KMS-11 (cell line): ENCODE data around the gene HIGD1A.

Experiments
- H2AFZ ChIP-seq: fragments of 200-600 bp; sonication (generic); 2 replicates; pipeline ENCODE4 v1.6.1; 2016; ENCODE audit warnings: antibody characterized with exemption, mixed run types, low read depth
- H3K27ac ChIP-seq: fragments of 200-600 bp; sonication (generic); 2 replicates; pipeline ENCODE4 v1.6.1; 2016; ENCODE audit warnings: mild to moderate bottlenecking, mixed run types
- H3K27me3 ChIP-seq: fragments of 200-600 bp; sonication (generic); 2 replicates; pipeline ENCODE4 v1.6.1; 2017; ENCODE audit warnings: mild to moderate bottlenecking, low read depth, mixed run types, moderate library complexity; ENCODE audit not compliant: insufficient read depth
- H3K36me3 ChIP-seq: fragments of 200-600 bp; sonication (generic); 2 replicates; pipeline ENCODE4 v1.6.1; 2017; ENCODE audit warnings: mild to moderate bottlenecking, mixed run types; ENCODE audit not compliant: insufficient read depth
- H3K4me1 ChIP-seq: fragments of 200-600 bp; sonication (generic); 2 replicates; pipeline ENCODE4 v1.6.1; 2016; ENCODE audit warnings: mild to moderate bottlenecking, low read depth, mixed run types; ENCODE audit not compliant: poor library complexity, severe bottlenecking
- H3K4me2 ChIP-seq: fragments of 200-600 bp; sonication (generic); 2 replicates; pipeline ENCODE4 v1.7.0; 2016; ENCODE audit warnings: mild to moderate bottlenecking, mixed run types
- H3K4me3 ChIP-seq: fragments of 200-600 bp; sonication (generic); IDR thresholded peaks from 2 replicates; pipeline ENCODE4 v1.6.1; 2017; ENCODE audit warnings: low read depth, low read length, mixed read lengths; ENCODE audit not compliant: insufficient read depth
- H3K79me2 ChIP-seq: fragments of 200-600 bp; sonication (generic); 2 replicates; pipeline ENCODE4 v1.6.1; 2016; ENCODE audit warnings: low read depth, mixed run types; ENCODE audit not compliant: insufficient read depth
- H3K9ac ChIP-seq: fragments of 200-600 bp; sonication (generic); 2 replicates; pipeline ENCODE4 v1.6.1; 2016; ENCODE audit warnings: mild to moderate bottlenecking, mixed run types
- H4K20me1 ChIP-seq: fragments of 200-600 bp; sonication (generic); 2 replicates; pipeline ENCODE4 v1.6.1; 2016; ENCODE audit warnings: mild to moderate bottlenecking, mixed run types; ENCODE audit not compliant: insufficient read depth
- CTCF ChIP-seq: fragments of 200-600 bp; sonication (generic); conservative IDR thresholded peaks from 2 replicates; pipeline ENCODE4 v1.6.1; 2017; ENCODE audit warnings: low read depth, mild to moderate bottlenecking, antibody characterized with exemption, low read length, moderate library complexity, mixed read lengths

The HIGD1A gene

DNA sequence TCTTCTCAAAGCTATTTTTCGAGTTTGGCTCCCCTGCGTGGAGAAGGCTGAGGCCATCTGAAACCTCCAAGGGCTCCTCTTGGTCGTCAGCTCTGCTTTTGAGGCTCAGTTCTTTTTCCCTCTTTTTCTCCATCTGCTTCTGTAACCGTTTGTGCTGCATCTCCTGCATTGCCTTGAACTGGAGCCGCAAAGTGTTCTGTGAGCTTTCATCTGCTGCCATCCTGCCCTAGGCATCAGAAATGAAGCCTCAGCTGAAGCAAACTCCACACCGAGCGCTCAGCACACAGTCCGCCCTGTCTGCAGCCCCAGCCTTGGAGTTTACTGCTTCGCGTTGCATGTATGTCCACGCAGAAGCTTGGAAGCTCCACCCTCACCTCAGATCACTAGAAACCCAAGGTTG, 46.2 kb downstream of the HIGD1A start:
- H3K4me2 ChIP-seq = no peak overlapping the region
- no peaks in the 10 kb centered on the region for H4K20me1 ChIP-seq
- no peak overlapping the region for H3K27ac ChIP-seq
- no peaks in the 10 kb centered on the region for H3K27me3 ChIP-seq
- no peaks in the 10 kb centered on the region for H3K4me1 ChIP-seq
- no peaks in the 10 kb centered on the region for H3K36me3 ChIP-seq
- TF ChIP-seq CTCF = no peak
- no peaks in the 10 kb centered on the region for H3K79me2 ChIP-seq
- no peak overlapping the region for H3K4me3 ChIP-seq
- no peak overlapping the region for H2AFZ ChIP-seq
- no peak overlapping the region for H3K9ac ChIP-seq

GRCh38 chr3:42756681-42757213, 47.5 kb downstream of the HIGD1A start:
- no peak for TF ChIP-seq CTCF
- Histone ChIP-seq H3K4me1 (no peaks in the 10 kb centered on the region), H3K9ac (no peak overlapping the region), H3K27me3 (no peaks in the 10 kb centered on the region), H3K27ac (no peak overlapping the region), H2AFZ (no peak overlapping the region), H3K4me2 (no peak overlapping the region), H4K20me1 (no peaks in the 10 kb centered on the region), H3K79me2 (no peaks in the 10 kb centered on the region), H3K4me3 (no peak overlapping the region), H3K36me3 (no peaks in the 10 kb centered on the region)

GRCh38 chr3:42755681-42756578, 48.4 kb downstream of the HIGD1A start:
- no peaks in the 10 kb centered on the region for H3K27me3 ChIP-seq
- H3K4me1 ChIP-seq = no peaks in the 10 kb centered on the region
- TF ChIP-seq CTCF = peak; percentile 40; the same call in 1 of the 2 replicates
- H3K4me3 ChIP-seq = no peak overlapping the region
- H4K20me1 ChIP-seq = no peaks in the 10 kb centered on the region
- no peaks in the 10 kb centered on the region for H3K36me3 ChIP-seq
- H3K4me2 ChIP-seq = no peak overlapping the region
- H3K9ac ChIP-seq = no peak overlapping the region
- H3K79me2 ChIP-seq = no peaks in the 10 kb centered on the region
- no peak overlapping the region for H3K27ac ChIP-seq
- H2AFZ ChIP-seq = no peak overlapping the region

DNA sequence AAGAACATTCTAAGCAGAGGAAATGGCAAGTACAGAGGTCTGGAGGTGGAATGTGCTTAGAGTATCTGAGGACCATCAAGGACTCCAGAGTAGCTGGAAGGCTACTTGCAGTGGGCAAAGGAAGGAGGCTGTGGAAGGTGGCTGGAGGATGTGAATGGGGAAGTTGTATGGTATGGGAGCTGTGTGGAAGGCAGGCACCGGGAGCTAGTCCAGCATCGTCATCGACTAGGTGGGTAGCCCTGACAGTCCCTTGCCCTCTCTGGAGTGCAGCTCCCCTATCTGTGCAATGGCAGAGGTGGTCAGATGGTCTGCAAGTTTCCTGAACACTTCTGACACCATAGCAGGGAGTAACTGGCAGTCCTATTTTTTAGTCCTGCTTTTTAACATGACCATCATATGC, 50.5 kb downstream of the HIGD1A start:
- Histone ChIP-seq H3K27ac (no peak overlapping the region), H3K79me2 (no peaks in the 10 kb centered on the region), H3K27me3 (no peaks in the 10 kb centered on the region), H3K4me3 (no peak overlapping the region), H3K4me2 (no peak overlapping the region), H3K9ac (no peak overlapping the region), H3K36me3 (no peaks in the 10 kb centered on the region), H4K20me1 (no peaks in the 10 kb centered on the region), H3K4me1 (no peaks in the 10 kb centered on the region), H2AFZ (no peak overlapping the region)
- TF ChIP-seq CTCF = no peak
